Measurements from ENCODE around the gene EGFLAM.

The EGFLAM gene

DNA sequence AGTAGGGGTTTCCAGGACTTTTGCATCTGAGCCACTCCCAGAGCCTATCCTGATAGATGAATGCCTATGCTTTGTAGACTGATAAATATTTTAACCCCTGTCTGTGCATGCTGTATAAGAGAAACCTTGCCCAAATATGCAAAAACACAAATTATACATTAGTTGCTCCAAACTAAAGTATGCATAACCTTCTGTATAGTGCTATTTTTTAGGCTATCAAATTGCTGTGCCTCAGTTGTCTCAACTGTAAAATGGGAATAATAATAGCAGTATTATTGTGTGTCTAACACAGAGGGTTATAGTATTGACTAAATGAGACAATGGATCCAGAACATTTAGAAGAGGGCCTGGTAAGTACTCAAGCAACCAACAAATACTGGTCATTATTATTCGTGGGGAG, 180.4 kb downstream of the EGFLAM start:
- H3K9ac ChIP-seq (ENCODE audit: low read length), result no peak overlapping the region
- no peaks in the 10 kb centered on the region for H3K9me3 ChIP-seq (ENCODE audit: control insufficient read depth, low read length)
- H3K4me3 ChIP-seq (ENCODE audit: low read length), result no peak overlapping the region
- no peaks in the 10 kb centered on the region for H3K36me3 ChIP-seq (ENCODE audit: control insufficient read depth, insufficient read depth, low read length, severe bottlenecking)
- no peaks in the 10 kb centered on the region for H3K27me3 ChIP-seq (replicated peaks; ENCODE audit: control insufficient read depth, insufficient read depth, low read length)
- DNase-seq (ENCODE audit: low read depth), result no peak
- H3K4me1 ChIP-seq (ENCODE audit: control insufficient read depth, insufficient read depth, low read length), result peaks cover 19% of the 10 kb centered on the region

DNA sequence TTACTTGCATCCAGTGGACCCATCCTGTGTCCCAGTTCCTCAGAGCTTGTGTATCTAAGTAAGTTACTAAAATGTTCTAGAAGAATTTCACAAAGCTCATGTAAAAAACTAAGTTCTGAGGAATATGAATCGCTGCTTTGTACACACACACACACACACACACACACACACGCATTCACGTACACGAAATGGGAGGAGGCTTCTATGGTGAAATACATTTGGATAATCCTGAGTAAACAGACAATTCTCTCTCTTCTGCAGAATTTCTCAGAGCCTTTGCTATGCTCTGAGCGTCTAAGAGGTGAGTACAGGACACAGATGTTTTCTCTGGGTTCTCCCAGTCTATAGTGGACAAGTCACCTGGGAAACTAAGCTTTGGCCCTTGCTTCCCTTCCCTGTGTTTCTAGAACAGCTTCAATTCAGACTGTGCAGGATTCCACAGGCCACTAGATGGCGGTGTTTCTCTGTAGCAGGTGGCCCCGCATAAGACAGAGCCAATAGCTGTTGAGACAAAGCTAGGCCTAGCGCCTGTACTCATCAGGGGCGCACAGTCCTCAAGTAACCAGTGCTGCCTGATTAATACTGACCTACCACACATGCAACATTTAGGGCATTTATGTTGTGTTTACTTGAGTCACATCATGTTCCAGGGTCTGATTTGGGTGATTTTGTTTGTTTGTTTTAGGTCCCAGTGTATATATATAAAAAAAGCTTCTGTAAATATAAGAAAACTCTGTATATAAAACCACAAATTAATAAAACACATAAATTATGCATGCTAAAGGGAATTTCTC, 183.3 kb downstream of the EGFLAM start:
- Histone ChIP-seq H3K36me3 (ENCODE audit: control insufficient read depth, insufficient read depth, low read length, severe bottlenecking) (no peaks in the 10 kb centered on the region), H3K9me3 (ENCODE audit: control insufficient read depth, low read length) (no peaks in the 10 kb centered on the region), H3K4me3 (ENCODE audit: low read length) (no peak overlapping the region), H3K27me3 (replicated peaks; ENCODE audit: control insufficient read depth, insufficient read depth, low read length) (no peaks in the 10 kb centered on the region), H3K9ac (ENCODE audit: low read length) (no peak overlapping the region), H3K4me1 (ENCODE audit: control insufficient read depth, insufficient read depth, low read length) (peaks cover 16% of the 10 kb centered on the region)
- DNase-seq (ENCODE audit: low read depth), result peak; percentile 97

DNA sequence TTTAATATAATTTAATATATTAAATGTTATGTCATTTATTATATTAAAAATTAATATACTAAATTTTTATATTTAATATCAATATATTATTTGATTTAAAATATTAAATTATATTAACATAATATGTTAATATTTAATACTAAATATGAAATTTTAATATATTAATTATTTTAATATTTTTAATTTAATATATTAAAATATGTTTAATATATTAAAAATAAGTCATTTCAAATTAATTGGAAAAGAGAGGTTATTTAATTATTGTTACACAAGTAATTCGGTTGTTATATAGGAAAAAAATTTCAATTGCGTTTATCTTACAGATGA, 183.9 kb downstream of the EGFLAM start:
- DNase-seq (ENCODE audit: low read depth), result no peak
- Histone ChIP-seq H3K9me3 (ENCODE audit: control insufficient read depth, low read length) (no peaks in the 10 kb centered on the region), H3K27me3 (replicated peaks; ENCODE audit: control insufficient read depth, insufficient read depth, low read length) (no peaks in the 10 kb centered on the region)

DNA sequence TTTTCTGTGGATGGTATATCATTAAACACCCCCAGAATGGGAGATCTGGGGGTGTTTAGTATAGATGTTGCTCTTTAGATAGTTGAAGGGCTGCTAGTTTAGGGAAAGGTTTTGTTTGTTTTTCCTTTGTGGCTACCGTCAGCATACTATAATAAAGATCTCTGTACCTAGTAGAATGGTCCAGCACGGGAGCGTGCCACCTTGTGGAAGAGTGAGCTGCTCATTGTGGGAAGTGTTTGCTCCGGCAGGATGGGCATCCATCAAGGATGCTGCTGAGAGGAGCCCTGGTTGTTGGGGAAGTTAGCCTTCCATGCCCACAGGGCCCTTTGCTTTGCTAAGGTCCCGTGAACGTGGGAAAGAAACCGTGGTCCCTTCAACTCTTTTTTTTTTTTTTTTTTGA, 185.0 kb downstream of the EGFLAM start:
- peaks cover 27% of the 10 kb centered on the region for H3K4me1 ChIP-seq (ENCODE audit: control insufficient read depth, insufficient read depth, low read length)
- H3K9me3 ChIP-seq (ENCODE audit: control insufficient read depth, low read length), result no peaks in the 10 kb centered on the region
- no peaks in the 10 kb centered on the region for H3K27me3 ChIP-seq (replicated peaks; ENCODE audit: control insufficient read depth, insufficient read depth, low read length)
- no peak overlapping the region for H3K9ac ChIP-seq (ENCODE audit: low read length)
- no peak overlapping the region for H3K4me3 ChIP-seq (ENCODE audit: low read length)
- no peaks in the 10 kb centered on the region for H3K36me3 ChIP-seq (ENCODE audit: control insufficient read depth, insufficient read depth, low read length, severe bottlenecking)
- DNase-seq (ENCODE audit: low read depth), result no peak

More for the DNA sequence above, 183.9 kb downstream of the EGFLAM start:
- Histone ChIP-seq H3K9ac (ENCODE audit: low read length) (no peak overlapping the region), H3K36me3 (ENCODE audit: control insufficient read depth, insufficient read depth, low read length, severe bottlenecking) (no peaks in the 10 kb centered on the region), H3K4me3 (ENCODE audit: low read length) (no peak overlapping the region), H3K4me1 (ENCODE audit: control insufficient read depth, insufficient read depth, low read length) (peaks cover 16% of the 10 kb centered on the region)

DNA sequence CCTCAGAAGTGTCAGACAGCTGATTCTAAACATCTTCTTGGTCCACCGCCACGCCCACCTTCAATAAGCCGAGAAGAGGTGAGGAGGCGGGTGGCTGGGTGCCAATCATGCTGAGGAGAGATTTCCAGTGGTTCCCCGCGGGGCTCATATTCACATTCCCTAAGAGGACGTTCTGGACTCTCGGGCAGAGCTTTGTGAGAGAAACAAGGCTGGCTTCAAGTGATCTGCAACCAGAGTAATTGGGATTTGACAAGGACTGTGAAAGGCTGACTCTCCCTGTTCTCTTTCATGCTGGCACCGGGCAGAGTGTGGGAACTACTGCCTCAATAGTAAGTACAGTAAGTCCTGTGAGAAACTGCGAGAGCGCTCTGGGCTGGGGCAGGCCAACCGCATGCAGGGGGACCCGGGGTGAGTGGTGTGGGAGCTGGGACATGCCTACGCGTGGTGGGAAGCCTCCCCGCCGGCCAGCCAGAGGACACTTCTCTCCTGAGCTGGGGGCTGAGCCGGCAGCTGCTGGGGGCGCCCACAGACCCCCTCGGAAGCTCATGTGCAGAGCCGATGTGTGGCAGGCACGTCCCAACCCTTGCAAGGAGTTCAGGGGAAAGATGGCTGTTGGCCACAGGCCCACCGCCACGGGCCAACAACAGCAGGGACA, 187.1 kb downstream of the EGFLAM start:
- peaks cover 10% of the 10 kb centered on the region for H3K36me3 ChIP-seq (ENCODE audit: control insufficient read depth, insufficient read depth, low read length, severe bottlenecking)
- DNase-seq (ENCODE audit: low read depth), result no peak
- peak overlapping the region; percentile 86 for H3K4me3 ChIP-seq (ENCODE audit: low read length)

DNA sequence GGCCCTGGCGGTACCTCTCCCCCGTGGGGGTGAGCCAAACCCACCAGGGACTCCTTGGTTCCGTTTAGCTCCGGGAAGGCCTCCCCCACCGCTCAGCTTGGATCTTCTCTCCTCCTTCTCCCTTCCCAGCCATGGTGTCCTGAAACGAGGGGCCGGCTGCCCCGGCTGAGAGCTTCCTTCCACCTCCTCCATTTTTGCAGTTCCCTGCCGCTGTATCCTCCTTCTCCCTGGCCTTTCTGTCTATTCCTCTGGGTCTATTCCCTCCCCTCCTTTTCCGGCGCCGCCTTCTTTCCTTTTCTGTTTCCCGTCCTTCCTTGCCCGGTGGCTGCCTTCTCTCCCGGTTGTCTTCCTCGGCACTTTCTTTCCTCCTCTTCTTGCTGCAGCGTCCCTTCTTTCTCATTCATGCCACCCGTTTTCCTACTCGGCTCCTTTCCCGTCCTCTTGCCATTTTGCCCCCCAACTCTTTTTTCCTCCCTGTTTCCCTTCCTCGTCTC, 187.7 kb downstream of the EGFLAM start:
- Histone ChIP-seq H3K27me3 (replicated peaks; ENCODE audit: control insufficient read depth, insufficient read depth, low read length) (no peaks in the 10 kb centered on the region), H3K4me1 (ENCODE audit: control insufficient read depth, insufficient read depth, low read length) (peaks cover 54% of the 10 kb centered on the region), H3K36me3 (ENCODE audit: control insufficient read depth, insufficient read depth, low read length, severe bottlenecking) (peaks cover 10% of the 10 kb centered on the region), H3K9ac (ENCODE audit: low read length) (peak overlapping the region; percentile 91), H3K9me3 (ENCODE audit: control insufficient read depth, low read length) (no peaks in the 10 kb centered on the region), H3K4me3 (ENCODE audit: low read length) (peak overlapping the region; percentile 86)
- no peak for DNase-seq (ENCODE audit: low read depth)

More for the DNA sequence above, 187.1 kb downstream of the EGFLAM start:
- H3K4me1 ChIP-seq (ENCODE audit: control insufficient read depth, insufficient read depth, low read length), result peaks cover 48% of the 10 kb centered on the region
- no peaks in the 10 kb centered on the region for H3K9me3 ChIP-seq (ENCODE audit: control insufficient read depth, low read length)
- no peaks in the 10 kb centered on the region for H3K27me3 ChIP-seq (replicated peaks; ENCODE audit: control insufficient read depth, insufficient read depth, low read length)
- peak overlapping the region; percentile 91 for H3K9ac ChIP-seq (ENCODE audit: low read length)

DNA sequence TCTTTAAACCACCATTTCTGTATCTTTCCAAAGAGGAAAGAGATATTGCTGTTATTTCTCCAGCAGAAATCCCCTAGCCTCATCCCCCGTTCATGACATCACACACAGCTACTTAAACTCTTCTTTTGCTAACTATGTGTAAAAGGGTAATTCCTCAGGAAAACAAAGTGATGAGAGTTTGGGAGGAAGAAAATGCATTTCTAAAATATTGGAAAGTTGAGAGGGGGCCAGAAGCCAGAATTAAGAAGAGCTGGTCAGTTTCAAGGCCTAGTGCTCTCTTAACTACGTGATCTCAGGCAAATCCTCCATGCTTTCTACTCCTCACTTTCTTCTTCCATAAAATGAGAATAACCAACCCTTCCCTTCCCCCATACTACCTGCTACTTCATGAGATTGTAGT, 188.7 kb downstream of the EGFLAM start:
- peak overlapping the region; percentile 91 for H3K9ac ChIP-seq (ENCODE audit: low read length)
- H3K36me3 ChIP-seq (ENCODE audit: control insufficient read depth, insufficient read depth, low read length, severe bottlenecking), result peaks cover 10% of the 10 kb centered on the region
- peak overlapping the region; percentile 86 for H3K4me3 ChIP-seq (ENCODE audit: low read length)
- H3K4me1 ChIP-seq (ENCODE audit: control insufficient read depth, insufficient read depth, low read length), result peaks cover 54% of the 10 kb centered on the region
- DNase-seq (ENCODE audit: low read depth), result no peak
- no peaks in the 10 kb centered on the region for H3K9me3 ChIP-seq (ENCODE audit: control insufficient read depth, low read length)
- H3K27me3 ChIP-seq (replicated peaks; ENCODE audit: control insufficient read depth, insufficient read depth, low read length), result no peaks in the 10 kb centered on the region

DNA sequence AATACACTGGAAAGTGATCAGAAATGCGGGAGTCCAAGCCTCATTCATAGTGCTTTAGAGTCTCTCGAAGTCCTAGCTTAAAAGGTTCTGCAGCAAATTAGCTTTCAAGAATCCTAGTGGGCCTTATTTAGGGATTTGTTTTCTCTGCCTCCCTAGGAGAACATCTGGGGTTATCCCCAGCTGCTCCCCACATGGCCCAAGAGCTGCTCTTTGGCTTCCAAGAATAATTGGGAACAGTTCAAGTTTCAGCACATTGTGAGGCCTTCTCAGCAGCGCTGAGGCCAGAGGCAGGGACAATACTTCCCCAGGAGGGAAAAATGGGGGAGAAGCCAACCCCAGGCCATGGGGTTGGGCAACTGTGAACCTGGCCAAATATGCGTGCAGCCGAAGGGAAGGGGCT, 189.4 kb downstream of the EGFLAM start:
- DNase-seq (ENCODE audit: low read depth), result peak; percentile 62
- peak overlapping the region; percentile 91 for H3K9ac ChIP-seq (ENCODE audit: low read length)
- no peaks in the 10 kb centered on the region for H3K27me3 ChIP-seq (replicated peaks; ENCODE audit: control insufficient read depth, insufficient read depth, low read length)
- H3K36me3 ChIP-seq (ENCODE audit: control insufficient read depth, insufficient read depth, low read length, severe bottlenecking), result peaks cover 17% of the 10 kb centered on the region
- peak overlapping the region; percentile 86 for H3K4me3 ChIP-seq (ENCODE audit: low read length)
- H3K9me3 ChIP-seq (ENCODE audit: control insufficient read depth, low read length), result no peaks in the 10 kb centered on the region
- peaks cover 58% of the 10 kb centered on the region for H3K4me1 ChIP-seq (ENCODE audit: control insufficient read depth, insufficient read depth, low read length)

DNA sequence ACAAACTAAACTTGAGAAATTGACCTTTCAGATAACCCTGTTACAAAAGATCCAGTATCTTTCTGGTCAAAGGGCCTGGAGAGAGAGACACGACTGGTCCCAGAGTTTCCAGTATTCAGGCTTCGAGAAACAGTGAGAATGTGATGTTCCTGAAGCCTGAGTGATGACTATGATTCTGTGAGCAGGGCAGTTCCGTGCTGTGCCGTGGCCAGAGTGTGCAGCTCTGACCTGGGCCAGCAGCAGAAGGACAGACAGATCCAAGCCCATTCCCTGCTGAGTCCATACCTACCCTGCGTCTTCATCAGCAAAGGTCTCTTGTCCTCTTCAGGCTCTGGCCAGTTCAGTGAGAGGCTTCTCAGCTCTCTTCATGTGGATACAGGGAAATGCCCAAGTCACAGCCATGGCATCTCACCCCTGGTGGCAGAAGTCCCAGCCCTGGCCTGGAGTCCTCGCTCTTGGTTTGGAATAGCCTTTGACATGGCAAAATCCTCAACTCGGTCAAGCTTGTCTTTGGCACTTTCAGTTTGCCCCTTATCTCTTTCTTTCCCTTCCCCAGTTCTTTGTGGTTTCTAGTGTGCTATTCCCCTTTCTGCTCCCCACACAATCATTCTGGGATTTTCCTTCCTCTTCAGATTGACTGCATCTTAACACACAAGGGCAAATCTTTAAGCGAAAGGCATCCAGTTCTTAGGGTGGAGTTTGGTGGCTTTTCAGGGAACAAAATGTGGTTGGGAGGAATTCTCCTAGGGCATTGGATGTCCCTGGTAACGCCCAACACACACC, 190.4 kb downstream of the EGFLAM start:
- DNase-seq (ENCODE audit: low read depth), result no peak

DNA sequence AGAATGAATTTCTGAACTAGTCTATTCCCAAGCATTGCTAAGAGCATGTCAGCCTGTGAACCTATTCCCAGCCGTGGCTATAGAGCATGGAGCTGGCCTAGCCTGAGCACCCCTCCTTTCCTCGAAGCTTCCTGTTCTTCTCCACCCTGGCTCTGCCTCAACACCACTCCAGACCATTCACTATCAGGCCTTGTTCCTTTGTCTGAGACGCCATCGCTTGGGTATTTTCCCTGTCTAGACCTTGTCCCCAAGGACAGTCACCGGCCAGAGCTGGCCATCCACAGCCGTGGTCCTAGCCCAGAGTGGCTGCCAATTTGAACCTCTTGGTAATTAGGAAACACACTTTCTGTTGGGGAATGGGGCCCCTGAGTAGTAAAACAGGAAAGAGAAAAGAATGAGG, 192.3 kb downstream of the EGFLAM start:
- no peak for DNase-seq (ENCODE audit: low read depth)
- Histone ChIP-seq H3K4me1 (ENCODE audit: control insufficient read depth, insufficient read depth, low read length) (peaks cover 49% of the 10 kb centered on the region), H3K36me3 (ENCODE audit: control insufficient read depth, insufficient read depth, low read length, severe bottlenecking) (peaks cover 41% of the 10 kb centered on the region), H3K9me3 (ENCODE audit: control insufficient read depth, low read length) (no peaks in the 10 kb centered on the region), H3K9ac (ENCODE audit: low read length) (no peak overlapping the region), H3K4me3 (ENCODE audit: low read length) (no peak overlapping the region), H3K27me3 (replicated peaks; ENCODE audit: control insufficient read depth, insufficient read depth, low read length) (no peaks in the 10 kb centered on the region)

More for the DNA sequence above, 190.4 kb downstream of the EGFLAM start:
- Histone ChIP-seq H3K4me3 (ENCODE audit: low read length) (peak overlapping the region; percentile 34), H3K27me3 (replicated peaks; ENCODE audit: control insufficient read depth, insufficient read depth, low read length) (no peaks in the 10 kb centered on the region), H3K36me3 (ENCODE audit: control insufficient read depth, insufficient read depth, low read length, severe bottlenecking) (peaks cover 26% of the 10 kb centered on the region), H3K9ac (ENCODE audit: low read length) (peak overlapping the region; percentile 40), H3K9me3 (ENCODE audit: control insufficient read depth, low read length) (no peaks in the 10 kb centered on the region), H3K4me1 (ENCODE audit: control insufficient read depth, insufficient read depth, low read length) (peaks cover 58% of the 10 kb centered on the region)
